GM19035 (cell line): ENCODE measurements around the gene MXRA7.

Experiments used
- ATAC-seq: cut with Tn5 transposase; IDR thresholded peaks from one replicate; pipeline ENCODE4 v1.9.1; 2021; ENCODE audit not compliant: unreplicated experiment

The MXRA7 gene

DNA sequence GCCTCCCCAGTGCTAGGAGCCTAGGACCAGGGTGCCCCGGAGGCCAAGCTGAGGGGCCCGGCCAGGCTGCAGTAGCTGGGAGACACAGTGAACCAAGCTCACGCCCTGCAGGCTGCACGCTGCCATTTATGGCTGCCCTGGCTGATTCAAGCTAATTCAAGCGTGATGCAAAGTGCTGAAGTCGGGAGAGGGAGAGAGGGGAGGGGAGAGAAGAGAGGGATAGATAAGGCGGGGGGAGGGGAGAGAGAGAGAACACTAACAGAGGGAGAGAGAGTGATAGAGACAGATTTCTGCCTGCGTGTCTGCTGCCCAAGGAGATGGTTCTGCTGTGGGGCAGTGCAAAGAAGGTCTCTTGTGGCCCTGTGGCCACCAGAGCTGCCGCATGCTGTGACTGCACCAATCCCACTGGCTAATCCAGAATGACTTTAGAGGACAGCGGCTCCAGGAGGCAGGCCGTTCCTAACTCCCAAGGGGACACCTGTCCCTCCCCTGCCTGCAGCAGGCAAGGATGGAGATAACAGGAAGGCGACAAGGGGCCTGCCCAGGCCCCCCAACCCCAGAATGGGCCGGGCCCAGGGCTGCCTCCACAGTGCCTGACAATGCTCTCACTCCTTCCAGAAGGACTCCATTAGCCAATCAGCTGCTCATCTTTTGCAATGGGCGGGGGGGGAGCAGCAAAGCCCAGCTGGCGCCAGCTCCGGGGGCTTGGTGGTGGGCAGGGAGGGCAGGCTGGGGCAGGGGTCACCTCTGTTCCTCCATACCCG, 12.9 kb downstream of the MXRA7 start:
- no peak for ATAC-seq

GRCh38 chr17:76696763-76697701, 13.7 kb downstream of the MXRA7 start:
- no peak for ATAC-seq

DNA sequence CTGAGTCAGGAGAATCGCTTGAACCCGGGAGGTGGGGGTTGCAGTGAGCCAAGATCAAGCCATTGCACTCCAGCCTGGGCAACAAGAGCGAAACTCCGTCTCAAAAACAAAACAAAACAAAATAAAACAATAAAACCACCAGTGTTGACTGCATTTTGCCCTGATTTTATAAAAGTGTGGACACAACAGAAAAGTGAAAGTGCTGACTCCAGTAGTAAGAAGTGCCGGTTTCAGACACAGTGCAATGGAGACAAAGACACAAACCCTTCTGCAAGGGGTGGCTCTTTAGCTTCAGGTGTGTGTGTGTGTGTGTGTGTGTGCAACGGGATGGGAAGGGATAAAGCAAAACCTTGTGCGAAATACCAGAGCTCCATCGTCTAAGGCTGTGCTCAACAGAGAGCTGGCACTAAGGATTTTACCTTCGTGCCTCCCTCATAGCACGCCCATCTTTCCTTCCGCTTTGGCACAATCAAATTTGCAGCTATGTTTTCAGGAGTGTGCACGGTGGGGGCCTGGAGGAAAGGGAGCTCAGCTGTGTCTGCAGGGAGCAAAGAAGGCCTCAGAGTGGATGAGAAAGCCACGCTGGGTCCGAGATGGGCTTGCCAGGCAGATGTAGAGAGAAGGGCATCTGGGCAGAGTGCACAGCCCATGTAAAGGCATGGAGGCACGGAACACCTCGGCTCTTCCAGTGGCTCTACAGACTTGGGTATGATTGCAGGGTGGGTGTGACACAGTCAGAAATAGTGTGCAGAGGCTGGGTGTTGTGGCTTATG, 15.5 kb downstream of the MXRA7 start:
- no peak for ATAC-seq

GRCh38 chr17:76691379-76692191, 19.2 kb downstream of the MXRA7 start:
- no peak for ATAC-seq

DNA sequence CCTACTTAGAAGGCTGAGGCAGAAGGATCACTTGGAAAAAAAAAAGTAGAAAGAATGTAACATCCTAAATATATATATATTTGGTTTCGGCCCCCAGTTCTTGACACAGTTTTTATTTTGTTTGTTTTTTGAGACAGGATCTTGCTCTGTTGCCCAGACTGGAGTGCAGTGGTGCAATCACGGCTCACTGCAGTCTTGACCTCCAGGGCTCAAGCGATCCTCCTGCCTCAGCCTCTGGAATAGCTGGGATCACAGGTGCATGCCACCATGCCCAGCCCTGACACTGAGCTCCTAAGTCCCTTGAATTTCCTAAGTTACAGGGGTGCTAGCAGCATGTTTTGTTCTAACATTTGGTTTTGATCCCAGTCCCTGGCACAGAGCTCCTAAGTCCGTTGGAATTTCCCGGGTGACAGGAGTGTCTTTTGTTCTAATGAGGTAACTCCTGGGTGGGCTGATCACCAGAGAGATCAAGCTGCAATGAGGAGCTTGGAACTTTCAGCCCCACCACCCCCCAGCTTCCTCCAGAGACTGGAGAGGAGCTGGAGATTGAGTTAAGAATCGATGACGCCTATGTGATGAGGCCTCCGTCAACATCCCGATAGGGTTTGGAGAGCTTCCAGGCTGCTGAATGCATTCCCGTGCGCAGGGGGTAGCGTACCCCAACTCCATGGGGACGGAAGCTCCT, 20.0 kb downstream of the MXRA7 start:
- ATAC-seq = no peak

DNA sequence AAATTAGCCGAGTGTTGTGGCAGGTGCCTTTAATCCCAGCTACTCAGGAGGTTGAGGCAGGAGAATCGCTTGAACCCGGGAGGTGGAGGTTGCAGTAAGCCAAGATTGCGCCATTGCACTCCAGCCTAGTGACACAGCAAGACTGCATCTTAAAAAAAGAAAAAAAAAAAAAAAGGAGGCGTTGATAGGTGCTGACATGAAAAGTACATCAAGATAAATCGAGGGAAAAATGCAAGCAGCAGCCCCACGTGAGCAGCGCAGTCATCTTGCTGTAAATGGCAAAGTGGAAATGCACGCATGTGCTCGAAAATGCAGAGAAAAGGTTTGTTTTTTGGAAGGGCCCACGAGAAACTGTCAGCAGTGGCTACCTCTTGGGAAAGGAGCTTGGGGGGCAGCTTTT, 20.9 kb downstream of the MXRA7 start:
- no peak for ATAC-seq

GRCh38 chr17:76688165-76688622, 22.6 kb downstream of the MXRA7 start:
- no peak for ATAC-seq

GRCh38 chr17:76687298-76688164, 23.2 kb downstream of the MXRA7 start:
- ATAC-seq = no peak

DNA sequence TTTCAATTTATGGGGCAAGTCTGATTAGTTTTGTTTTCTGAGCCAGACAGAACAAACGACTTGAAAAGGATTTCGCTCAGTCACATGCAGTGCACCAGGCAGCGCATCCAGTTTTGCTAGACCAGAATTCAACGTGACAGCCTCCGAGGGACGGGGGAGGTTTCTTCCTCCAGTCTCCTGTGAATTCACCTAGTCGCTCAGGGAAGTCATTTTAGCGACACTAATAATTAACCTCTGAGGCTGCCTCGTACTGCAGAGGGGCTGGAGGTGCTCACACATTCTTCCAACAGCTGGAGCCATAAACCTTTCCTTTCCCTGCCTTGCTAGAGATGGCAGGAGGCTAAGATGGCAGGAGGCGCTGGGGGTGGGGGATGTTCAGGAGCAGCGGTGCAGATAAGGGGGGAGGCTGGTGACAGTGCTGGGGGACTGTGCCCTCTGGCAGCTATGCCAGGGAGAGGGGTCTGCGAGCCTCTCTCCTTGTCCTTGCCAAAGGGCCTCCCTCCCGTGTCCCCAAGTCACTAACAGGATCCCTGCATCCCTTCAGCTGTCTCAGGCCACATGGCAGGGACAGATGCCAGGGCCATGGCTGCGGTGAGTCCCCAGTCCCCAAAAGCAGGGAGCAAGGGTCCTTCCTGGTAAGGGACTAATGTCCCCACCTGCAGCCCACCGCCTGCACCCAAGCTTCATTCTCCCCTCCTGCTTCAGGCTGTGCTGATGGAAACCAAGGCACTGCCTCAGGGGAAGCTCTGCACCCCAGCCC, 24.0 kb downstream of the MXRA7 start:
- ATAC-seq = no peak

- no peak for ATAC-seq
These were observed 24.9 kb downstream of the MXRA7 start for GRCh38 chr17:76685846-76686245.

DNA sequence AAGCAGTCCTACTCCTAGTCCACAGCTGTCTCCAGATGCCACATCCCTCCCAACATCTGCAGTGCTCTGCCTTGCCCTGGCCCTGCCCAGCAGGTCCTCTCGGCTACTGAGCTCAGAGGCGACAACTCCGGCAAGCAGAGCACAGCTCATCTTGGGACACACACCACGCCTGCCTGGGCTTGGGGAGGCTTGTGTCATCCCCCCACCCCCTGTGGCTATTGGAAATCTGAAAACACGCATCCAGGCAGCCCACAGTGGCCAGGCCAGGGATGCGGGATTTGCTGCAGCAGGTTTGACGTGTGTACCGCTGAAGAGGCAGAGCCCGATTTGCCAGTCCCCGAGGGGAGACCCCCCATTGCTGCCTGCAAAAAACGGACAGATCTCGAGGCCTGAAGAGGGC, 25.4 kb downstream of the MXRA7 start:
- no peak for ATAC-seq

- no peak for ATAC-seq
These were observed 26.0 kb downstream of the MXRA7 start for GRCh38 chr17:76684756-76685155.

DNA sequence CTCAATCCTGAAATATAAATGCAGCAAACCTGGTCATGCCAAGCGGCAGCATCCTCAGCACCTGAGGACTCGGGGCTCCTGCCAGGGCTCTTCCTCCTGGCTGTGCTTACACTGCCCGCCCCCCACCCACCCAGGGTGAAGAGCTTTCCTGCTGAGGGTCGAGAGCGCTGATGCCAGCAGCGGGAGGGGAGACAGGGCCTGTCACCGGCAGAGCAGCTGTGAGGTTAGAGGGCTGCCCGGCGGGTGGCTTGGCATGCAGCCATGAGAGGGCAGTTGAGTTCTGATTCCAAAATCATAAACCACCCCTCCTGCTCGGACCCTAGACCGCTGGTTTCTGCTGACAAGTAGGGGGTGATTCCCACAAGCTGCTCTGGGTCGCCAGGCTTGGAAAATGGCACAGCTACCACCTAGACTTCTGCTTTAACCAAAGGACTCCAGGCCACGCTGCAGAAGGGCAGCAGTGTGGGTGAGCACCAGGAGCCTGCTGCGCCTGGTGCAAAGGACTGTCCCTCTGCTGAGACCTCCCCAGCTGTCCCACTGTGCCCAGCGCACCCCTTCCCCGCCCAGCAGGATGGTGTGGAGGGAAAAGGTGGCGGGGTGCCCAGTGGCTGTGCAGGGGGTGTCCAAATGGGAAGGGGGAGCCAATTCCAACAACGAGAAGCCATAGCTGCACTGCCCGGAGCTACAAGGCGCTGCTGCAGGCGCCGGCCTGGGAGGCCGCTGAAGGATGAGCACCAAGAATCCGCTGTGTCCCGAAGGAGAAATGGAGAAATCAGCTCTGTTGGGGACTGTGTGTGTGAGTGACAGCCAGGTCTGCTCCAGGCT, 26.6 kb downstream of the MXRA7 start:
- ATAC-seq = no peak

GRCh38 chr17:76683011-76683755, 27.6 kb downstream of the MXRA7 start:
- ATAC-seq = no peak

GRCh38 chr17:76682296-76682695, 28.5 kb downstream of the MXRA7 start:
- no peak for ATAC-seq
